Activated T-cell treated with anti-CD3 and anti-CD28 coated beads, Interleukin-2, amount 50 U/mL, for 72 hours (primary cell): ENCODE results near the gene CD53. TPM values are rescaled to one million over a fixed set of nuclear protein-coding genes. Genes with fewer than 3 reads are reported as not detected.
"Not testable (repeated sequence)": the region's sequence is repeated elsewhere in the genome, so short reads cannot be mapped to it uniquely, and the experiment has no call there.

ENCODE experiments used
- ATAC-seq, 2 donors: fragments of 150-1000 bp; cut with Tn5 transposase; replicated peaks in 1 of 2; 2 replicates each; pipeline ENCODE4 v1.10.0; 2021; ENCODE audit warnings: moderate library complexity in 2 of 2, mild to moderate bottlenecking in 1 of 2
- DNase-seq, 2 donors: peaks; one replicate each; pipeline ENCODE4 v3.0.0; 2021 to 2022; ENCODE audit warnings: mixed read lengths in 1 of 2
- H3K27ac Mint-ChIP-seq: one replicate; pipeline ENCODE4 v1.8.0; 2022; ENCODE audit warnings: mild to moderate bottlenecking, moderate library complexity, mixed read lengths
- H3K27me3 Mint-ChIP-seq: one replicate; pipeline ENCODE4 v1.8.0; 2022; ENCODE audit warnings: low read depth, mixed read lengths
- H3K36me3 Mint-ChIP-seq, 2 donors: one replicate each; pipeline ENCODE4 v1.8.0; 2022; ENCODE audit warnings: mixed read lengths in 2 of 2, mild to moderate bottlenecking in 1 of 2; ENCODE audit not compliant: insufficient read depth in 2 of 2
- H3K4me1 Mint-ChIP-seq: one replicate; pipeline ENCODE4 v1.8.0; 2022; ENCODE audit warnings: low read depth, mixed read lengths
- H3K4me3 Mint-ChIP-seq, 2 donors: one replicate each; pipeline ENCODE4 v1.8.0; 2022; ENCODE audit warnings: mild to moderate bottlenecking in 2 of 2, mixed read lengths in 2 of 2, moderate library complexity in 2 of 2
- H3K9me3 Mint-ChIP-seq, 2 donors: one replicate each; pipeline ENCODE4 v1.8.0; 2022; ENCODE audit warnings: mixed read lengths in 2 of 2
- total RNA-seq, 2 donors: library from RNA; stranded (reverse); gene quantifications; one replicate each; pipeline ENCODE4 v1.2.3, GENCODE V29; 2022

CD53 gene, protein sequence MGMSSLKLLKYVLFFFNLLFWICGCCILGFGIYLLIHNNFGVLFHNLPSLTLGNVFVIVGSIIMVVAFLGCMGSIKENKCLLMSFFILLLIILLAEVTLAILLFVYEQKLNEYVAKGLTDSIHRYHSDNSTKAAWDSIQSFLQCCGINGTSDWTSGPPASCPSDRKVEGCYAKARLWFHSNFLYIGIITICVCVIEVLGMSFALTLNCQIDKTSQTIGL
- total RNA-seq: 100 to 1,000 TPM; 170 to 249 TPM

DNA sequence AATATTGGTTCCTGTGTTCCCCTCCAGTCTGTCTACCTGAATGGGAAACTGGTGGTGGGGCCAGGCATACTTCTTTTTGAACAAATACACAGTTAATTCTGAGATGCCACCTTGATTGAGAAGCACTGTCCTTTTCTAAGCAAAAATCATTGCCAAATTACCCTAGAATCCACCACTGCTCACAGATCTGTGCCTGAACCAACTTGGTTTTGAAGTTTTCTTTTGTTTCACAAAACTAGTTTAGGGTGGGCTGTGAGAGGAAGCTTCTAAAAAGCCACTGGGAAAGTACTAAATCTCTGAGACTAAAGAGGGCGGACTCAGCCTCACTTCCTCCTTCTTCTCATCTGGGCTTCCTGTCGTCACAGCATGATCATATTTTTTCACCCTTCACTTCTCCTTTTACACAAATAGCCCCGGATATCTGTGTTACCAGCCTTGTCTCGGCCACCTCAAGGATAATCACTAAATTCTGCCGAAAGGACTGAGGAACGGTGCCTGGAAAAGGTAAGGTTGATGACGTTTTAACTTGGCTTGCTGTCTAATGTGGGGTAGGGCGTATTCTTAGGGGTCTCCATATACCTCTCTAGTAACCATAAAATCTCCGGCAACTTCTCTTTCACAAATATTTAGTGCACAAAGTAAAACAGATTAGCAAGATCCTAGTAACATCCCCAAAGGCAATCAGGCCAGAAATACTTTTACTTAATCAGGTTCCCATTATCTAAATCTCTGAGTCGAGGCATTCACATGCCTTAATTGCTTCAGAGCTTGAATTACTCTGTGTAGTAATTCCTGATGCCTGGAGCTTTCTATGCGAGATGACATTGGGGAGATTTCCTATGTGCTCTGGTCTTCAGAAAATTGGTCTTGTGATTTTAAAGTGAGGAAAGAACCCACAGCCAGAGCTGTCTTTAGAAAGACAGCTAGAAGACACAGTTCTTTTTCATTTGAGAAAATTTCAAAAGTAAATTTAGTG is at the start of gene CD53:
Gene CD53, plus strand, starts transcription at position 404 of the 976 bp plus-strand sequence. CDS start 18,261 bp downstream, outside the sequence.
- DNase-seq (peak; percentile 41 to 56), ATAC-seq (peak; percentile 20 to 37)
- Mint-ChIP-seq H3K4me1 (peaks cover 56% of the 10 kb centered on the region), H3K36me3 (peaks cover 14 to 33% of the 10 kb centered on the region in 2 donors), H3K27ac (peak within 1 kb of the TSS; percentile 96), H3K27me3 (no peaks in the 10 kb centered on the region), H3K9me3 (peaks cover 0 to 4% of the 10 kb centered on the region in 2 donors), H3K4me3 (peak within 1 kb of the TSS; percentile 99)

- H3K9me3 Mint-ChIP-seq: peaks cover 0 to 1% of the 10 kb centered on the region in 2 donors
- no peak overlapping the region for H3K27ac Mint-ChIP-seq
- H3K36me3 Mint-ChIP-seq: peaks cover 0 to 1% of the 10 kb centered on the region in 2 donors
- DNase-seq (no peak), ATAC-seq (no peak)
- peaks cover 10% of the 10 kb centered on the region for H3K27me3 Mint-ChIP-seq
- H3K4me3 Mint-ChIP-seq: no peak overlapping the region
- H3K4me1 Mint-ChIP-seq: no peaks in the 10 kb centered on the region
These were observed 48.8 kb upstream of the CD53 start for GRCh38 chr1:110824192-110824591.

DNA sequence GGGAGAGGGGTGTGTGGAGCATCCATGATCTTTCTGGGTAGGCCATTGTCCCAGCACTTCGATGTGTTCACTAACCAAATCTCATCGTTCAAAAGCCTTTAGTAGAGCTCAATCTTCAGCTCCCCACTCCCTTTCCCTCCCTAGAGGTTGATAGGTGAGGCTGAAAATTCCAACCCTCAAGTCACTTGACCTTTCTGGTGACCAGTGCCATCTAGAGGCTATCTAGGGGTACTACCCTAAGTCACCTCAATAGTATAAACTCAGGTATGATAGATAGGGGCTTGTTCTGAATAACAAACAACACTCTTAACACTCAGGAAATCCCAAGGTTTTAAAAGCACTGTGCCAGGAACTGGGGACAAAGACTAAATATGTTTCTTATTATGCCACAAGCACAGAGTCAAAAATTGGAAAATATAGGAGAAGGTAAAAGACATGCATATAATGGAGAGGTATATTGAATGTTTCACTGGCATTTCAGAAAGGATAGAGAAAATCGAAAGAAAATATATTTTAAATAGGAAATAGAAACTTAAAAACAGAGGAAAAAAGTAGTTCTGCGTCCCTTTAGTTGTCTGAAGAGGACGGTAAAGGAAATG is 42.9 kb upstream of the CD53 start:
- DNase-seq (peak; percentile 19 to 25), ATAC-seq (peak; percentile 58 to 60)
- Mint-ChIP-seq H3K4me1 (peaks cover 4% of the 10 kb centered on the region), H3K4me3 (no peak overlapping the region), H3K27ac (peak overlapping the region; percentile 12), H3K9me3 (peaks cover 3 to 4% of the 10 kb centered on the region in 2 donors), H3K36me3 (peaks cover 0 to 7% of the 10 kb centered on the region in 2 donors), H3K27me3 (no peaks in the 10 kb centered on the region)

DNA sequence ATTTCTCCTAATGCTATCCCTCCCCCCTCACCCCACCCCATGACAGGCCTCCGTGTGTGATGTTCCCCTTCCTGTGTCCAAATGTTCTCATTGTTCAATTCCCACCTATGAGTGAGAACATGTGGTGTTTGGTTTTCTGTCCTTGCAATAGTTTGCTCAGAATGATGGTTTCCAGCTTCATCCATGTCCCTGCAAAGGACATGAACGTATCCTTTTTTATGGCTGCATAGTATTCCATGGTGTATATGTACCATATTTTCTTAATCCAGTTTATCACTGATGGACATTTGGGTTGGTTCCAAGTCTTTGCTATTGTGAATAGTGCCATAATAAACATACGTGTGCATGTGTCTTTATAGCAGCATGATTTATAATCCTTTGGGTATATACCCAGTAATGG is 39.2 kb upstream of the CD53 start:
- DNase-seq, H3K4me3 Mint-ChIP-seq, H3K36me3 Mint-ChIP-seq, ATAC-seq, H3K9me3 Mint-ChIP-seq, H3K4me1 Mint-ChIP-seq, H3K27ac Mint-ChIP-seq, H3K27me3 Mint-ChIP-seq: not testable (repeated sequence)

GRCh38 chr1:110846861-110847260 is 26.1 kb upstream of the CD53 start:
- DNase-seq (no peak), ATAC-seq (no peak)
- Mint-ChIP-seq H3K9me3 (peaks cover 0 to 2% of the 10 kb centered on the region in 2 donors), H3K4me3 (no peak overlapping the region), H3K27me3 (no peaks in the 10 kb centered on the region), H3K27ac (no peak overlapping the region), H3K4me1 (no peaks in the 10 kb centered on the region), H3K36me3 (peaks cover 0 to 2% of the 10 kb centered on the region in 2 donors)

DNA sequence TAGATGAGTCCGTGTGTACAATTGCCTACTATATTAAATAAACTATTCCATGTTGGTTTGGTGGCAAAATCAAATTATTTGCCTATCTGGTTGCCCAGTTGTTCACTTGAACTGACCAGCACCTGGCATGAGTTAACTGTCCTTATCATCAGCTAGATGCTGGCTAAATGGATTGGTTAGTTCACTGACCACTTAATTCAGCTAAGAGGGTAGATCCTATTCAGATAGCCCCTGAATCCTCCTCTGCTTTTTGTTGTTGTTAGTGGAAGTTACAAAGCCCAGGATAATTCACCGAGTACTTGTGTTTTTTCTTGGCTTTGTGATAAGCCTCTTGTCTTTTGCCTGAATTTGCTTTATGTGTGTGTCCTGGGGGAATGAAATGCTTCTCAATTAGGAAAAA is 22.8 kb upstream of the CD53 start:
- Mint-ChIP-seq H3K4me3 (no peak overlapping the region), H3K36me3 (peaks cover 0 to 1% of the 10 kb centered on the region in 2 donors), H3K27ac (no peak overlapping the region), H3K9me3 (no peaks in the 10 kb centered on the region), H3K4me1 (no peaks in the 10 kb centered on the region), H3K27me3 (peaks cover 10% of the 10 kb centered on the region)
- DNase-seq (no peak), ATAC-seq (no peak)

DNA sequence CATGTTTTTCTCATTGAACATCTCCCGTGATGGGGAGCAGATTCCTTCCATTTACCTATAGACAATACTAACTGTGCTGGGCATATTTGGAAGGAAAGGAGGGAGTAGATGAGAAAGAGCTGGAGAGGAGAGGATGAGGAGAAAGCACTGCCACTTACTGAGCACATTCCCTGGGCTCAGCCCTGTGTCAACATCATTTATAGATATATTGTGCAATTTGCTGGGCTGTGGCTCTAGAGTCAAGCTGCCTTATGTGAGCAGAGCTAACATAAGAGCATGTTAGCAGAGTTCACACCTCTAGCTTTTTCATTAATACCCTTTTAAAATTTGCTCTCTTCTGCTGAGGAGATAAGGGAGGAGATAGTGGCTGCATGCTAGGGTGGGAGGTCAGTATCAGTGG is 22.3 kb upstream of the CD53 start:
- no peak for ATAC-seq
- Mint-ChIP-seq H3K36me3 (no peaks in the 10 kb centered on the region), H3K27me3 (peaks cover 11% of the 10 kb centered on the region), H3K27ac (no peak overlapping the region), H3K9me3 (no peaks in the 10 kb centered on the region), H3K4me1 (no peaks in the 10 kb centered on the region), H3K4me3 (no peak overlapping the region)
- DNase-seq: no peak

DNA sequence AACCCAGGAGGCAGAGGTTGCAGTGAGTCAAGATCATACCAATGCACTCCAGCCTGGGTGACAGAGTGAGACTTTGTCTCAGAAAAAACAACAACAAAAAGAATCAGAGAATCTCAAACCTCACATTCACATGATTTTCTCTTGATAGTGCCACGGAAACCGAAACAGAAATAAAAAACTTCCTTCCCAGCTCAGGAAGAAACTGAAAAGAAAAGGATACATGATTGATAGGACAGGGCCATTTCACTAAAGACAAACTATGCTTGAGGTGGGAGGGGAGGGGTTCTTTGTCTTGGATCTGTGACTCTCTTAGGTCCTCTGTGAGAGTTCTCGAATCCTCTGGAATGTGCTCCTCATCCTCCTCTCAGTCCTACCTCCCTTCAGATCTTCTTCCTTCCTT is 19.8 kb upstream of the CD53 start:
- no peak overlapping the region for H3K4me3 Mint-ChIP-seq
- H3K9me3 Mint-ChIP-seq: no peaks in the 10 kb centered on the region
- H3K27ac Mint-ChIP-seq: no peak overlapping the region
- ATAC-seq (no peak), DNase-seq (no peak)
- peaks cover 3% of the 10 kb centered on the region for H3K4me1 Mint-ChIP-seq
- H3K27me3 Mint-ChIP-seq: peaks cover 11% of the 10 kb centered on the region
- H3K36me3 Mint-ChIP-seq: no peaks in the 10 kb centered on the region

DNA sequence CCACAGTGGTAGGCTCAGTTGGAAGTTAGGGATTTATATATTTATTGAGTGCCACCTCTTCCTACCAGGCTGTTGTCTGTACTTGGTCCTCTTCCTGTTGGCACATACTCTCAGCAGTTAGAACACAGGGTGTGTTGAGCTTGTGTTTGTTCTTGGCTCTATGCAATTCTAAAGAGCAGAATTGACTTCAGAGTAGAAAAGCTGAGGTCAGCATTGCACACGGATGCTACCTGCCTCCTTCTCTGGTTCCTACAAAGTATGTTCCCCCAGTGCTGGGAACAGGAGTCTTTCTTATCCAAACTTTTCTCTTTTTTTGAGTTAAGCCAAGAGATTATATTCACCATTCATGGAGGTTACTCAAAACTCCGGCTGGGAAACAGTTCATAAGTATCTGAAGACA is 16.5 kb upstream of the CD53 start:
- ATAC-seq: no peak
- Mint-ChIP-seq H3K27me3 (peaks cover 11% of the 10 kb centered on the region), H3K36me3 (no peaks in the 10 kb centered on the region)

DNA sequence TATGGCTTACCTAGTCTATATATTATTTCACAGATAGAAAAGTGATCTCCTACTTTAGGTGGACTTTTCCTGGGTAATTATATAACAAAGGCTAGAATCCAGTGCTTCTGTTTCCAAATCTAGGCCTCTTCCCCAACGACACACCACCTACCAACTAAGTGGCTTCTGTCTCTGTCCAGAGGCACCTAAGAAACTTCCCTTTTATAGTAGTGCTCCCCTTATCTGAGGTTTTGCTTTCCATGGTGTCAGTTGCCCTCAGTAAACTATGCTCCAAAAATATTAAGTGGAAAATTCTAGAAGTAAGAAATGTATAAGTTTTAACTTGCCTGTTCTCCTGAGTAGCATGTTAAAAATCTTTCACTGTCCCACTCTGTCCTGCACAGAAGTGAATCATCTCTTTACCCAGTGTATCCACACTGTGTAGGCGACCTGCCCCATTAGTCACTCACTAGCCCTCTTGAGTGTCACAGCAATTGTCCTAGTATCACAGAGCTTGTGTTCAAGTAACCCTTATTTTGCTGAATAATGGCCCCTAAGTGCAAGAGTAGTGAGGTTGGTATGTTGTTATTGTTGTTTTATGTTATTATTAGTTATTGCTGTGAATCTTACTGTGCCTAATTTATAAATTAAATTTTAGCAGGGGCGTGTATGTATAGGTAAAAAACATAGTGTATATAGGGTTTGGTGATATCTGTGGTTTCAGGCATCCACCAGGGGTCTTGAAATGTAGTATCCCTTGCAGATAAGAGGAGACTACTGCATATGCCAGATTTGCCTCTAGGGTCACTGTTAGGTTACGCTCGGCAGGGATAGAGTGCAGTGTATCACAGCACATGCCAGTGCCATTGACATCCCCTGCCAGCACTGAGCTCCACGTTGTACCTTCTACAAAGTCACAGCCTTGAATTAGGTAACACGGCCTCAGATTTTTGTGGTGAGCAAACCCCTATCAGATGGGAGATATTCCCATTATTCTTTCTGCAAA is 14.7 kb upstream of the CD53 start:
- Mint-ChIP-seq H3K36me3 (peaks cover 1 to 11% of the 10 kb centered on the region in 2 donors), H3K27ac (no peak overlapping the region), H3K27me3 (peaks cover 11% of the 10 kb centered on the region), H3K9me3 (peaks cover 4 to 11% of the 10 kb centered on the region in 2 donors), H3K4me1 (peaks cover 39% of the 10 kb centered on the region), H3K4me3 (no peak overlapping the region)
- DNase-seq (peak in 1 of 2 donors; percentile 16), ATAC-seq (peak; percentile 83 to 84)

More for the DNA sequence above, 16.5 kb upstream of the CD53 start:
- Mint-ChIP-seq H3K27ac (no peak overlapping the region), H3K4me3 (no peak overlapping the region), H3K4me1 (peaks cover 26% of the 10 kb centered on the region), H3K9me3 (no peaks in the 10 kb centered on the region)
- DNase-seq: no peak

DNA sequence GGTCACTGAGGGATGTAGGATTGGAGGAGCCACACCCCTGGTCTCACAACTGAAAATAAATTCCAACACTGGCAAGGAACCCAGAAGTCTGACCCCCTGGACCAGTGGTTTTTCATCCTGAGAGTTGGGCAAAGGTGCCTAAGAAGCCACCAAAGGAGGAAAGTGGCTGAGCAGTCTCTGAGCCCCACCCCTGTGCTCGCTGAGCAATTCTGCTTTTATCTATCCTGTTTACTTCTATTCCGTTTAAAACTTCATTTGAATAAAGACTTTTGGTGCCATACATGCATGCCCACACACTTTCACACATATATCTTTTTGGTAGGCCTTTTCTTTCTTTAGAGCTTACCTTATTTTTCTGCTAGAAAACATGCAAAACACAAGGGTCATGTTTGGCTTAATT is 13.9 kb upstream of the CD53 start:
- H3K4me1 Mint-ChIP-seq: peaks cover 42% of the 10 kb centered on the region
- H3K36me3 Mint-ChIP-seq: peaks cover 1 to 11% of the 10 kb centered on the region in 2 donors
- ATAC-seq (no peak), DNase-seq (no peak)
- peaks cover 4 to 11% of the 10 kb centered on the region in 2 donors for H3K9me3 Mint-ChIP-seq
- no peak overlapping the region for H3K4me3 Mint-ChIP-seq
- peaks cover 11% of the 10 kb centered on the region for H3K27me3 Mint-ChIP-seq
- no peak overlapping the region for H3K27ac Mint-ChIP-seq

DNA sequence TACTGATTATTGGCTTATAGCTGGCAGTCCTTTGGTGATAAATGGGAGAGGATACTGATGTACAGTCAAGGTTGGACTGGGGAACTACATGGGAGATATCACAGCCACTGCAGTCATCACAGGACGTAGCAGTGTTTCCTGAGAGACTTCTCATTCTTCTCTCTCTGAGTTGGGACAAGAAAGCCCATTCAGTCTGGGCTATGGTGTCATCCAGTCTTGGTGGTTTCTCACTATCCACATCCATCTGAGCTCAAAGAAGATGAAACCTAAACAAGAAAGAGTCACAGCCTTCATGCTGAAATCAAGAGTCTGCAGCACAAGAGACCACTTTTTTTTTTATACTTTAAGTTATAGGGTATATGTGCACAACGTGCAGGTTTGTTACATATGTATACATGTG is 12.8 kb upstream of the CD53 start:
- peak; percentile 88 to 91 for ATAC-seq
- peak in 1 of 2 donors; percentile 21 for DNase-seq
- Mint-ChIP-seq H3K4me1 (peaks cover 50% of the 10 kb centered on the region), H3K27me3 (peaks cover under 1% of the 10 kb centered on the region), H3K27ac (no peak overlapping the region), H3K9me3 (peaks cover 9 to 18% of the 10 kb centered on the region in 2 donors), H3K36me3 (peaks cover 8 to 22% of the 10 kb centered on the region in 2 donors), H3K4me3 (no peak overlapping the region)
